Peyer's patch (tissue), 4 donors: ENCODE results near the gene EFEMP1.

Source experiments
- POLR2A ChIP-seq, 2 donors: fragments of 450-650 bp; IDR thresholded peaks; one replicate each; pipeline ENCODE4 v1.5.1; 2017; ENCODE audit warnings: antibody characterized with exemption in 2 of 2, mild to moderate bottlenecking in 2 of 2, moderate library complexity in 2 of 2
- TF ChIP-seq, protein P1 (sequence below), 6 experiments: fragments of 450-650 bp in 4 of 6; fragments of 200-600 bp in 2 of 6; sonication (generic) in 1 of 6; IDR thresholded peaks; one replicate each; pipeline ENCODE4 v1.5.1; 2017 to 2019; ENCODE audit warnings: antibody characterized with exemption in 6 of 6, mild to moderate bottlenecking in 3 of 6, moderate library complexity in 1 of 6

DNA sequence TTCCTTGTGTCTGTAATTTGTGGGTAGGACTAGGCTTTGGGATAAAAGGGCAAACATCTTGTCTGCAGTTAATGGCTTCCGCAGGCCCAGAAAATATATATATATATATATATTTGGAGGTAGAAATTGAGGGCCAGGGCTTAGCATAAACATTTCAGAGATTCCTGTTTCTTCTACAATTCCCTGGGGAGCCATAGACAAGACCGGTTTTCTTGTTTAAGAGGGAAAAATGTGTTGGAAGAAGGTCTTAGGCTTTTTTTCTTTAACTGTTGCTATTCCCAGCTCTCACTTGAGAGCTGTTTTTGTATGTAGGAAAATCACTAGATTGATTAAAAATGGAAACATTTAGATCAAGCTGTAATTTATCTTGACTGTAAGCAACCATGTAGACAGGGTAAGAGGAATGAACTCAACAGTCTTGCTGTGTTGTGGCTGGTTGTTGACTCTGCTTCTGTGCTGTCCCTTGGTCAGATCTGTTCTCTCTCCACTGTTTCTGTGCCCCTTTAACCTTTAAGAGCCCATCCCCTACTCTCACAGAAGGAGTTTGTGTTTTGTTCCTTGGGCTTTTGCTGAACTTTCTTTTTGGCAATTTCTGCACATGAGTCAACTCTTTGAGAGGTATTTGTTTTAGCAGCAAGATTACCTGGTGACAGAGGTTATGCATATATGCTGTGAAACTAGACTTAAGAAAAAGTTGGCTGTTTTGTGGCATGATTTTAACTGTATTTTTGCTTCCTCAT lies 58.3 kb downstream of the EFEMP1 start:
- TF ChIP-seq, protein P1, sequence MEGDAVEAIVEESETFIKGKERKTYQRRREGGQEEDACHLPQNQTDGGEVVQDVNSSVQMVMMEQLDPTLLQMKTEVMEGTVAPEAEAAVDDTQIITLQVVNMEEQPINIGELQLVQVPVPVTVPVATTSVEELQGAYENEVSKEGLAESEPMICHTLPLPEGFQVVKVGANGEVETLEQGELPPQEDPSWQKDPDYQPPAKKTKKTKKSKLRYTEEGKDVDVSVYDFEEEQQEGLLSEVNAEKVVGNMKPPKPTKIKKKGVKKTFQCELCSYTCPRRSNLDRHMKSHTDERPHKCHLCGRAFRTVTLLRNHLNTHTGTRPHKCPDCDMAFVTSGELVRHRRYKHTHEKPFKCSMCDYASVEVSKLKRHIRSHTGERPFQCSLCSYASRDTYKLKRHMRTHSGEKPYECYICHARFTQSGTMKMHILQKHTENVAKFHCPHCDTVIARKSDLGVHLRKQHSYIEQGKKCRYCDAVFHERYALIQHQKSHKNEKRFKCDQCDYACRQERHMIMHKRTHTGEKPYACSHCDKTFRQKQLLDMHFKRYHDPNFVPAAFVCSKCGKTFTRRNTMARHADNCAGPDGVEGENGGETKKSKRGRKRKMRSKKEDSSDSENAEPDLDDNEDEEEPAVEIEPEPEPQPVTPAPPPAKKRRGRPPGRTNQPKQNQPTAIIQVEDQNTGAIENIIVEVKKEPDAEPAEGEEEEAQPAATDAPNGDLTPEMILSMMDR (IDR thresholded peaks at IDR 0.05), result no peak
- TF ChIP-seq POLR2A (IDR thresholded peaks at IDR 0.05), result no peak
